GM12873 (cell line): ENCODE results near the gene LRRC8C.

ENCODE experiments used
- CTCF ChIP-seq: IDR thresholded peaks from 2 replicates; pipeline ENCODE4 v1.5.1; 2012; ENCODE audit warnings: low read depth, mild to moderate bottlenecking, moderate library complexity, low read length, control low read depth; ENCODE audit not compliant: insufficient read depth; ENCODE audit errors: missing control alignments

Gene LRRC8C

DNA sequence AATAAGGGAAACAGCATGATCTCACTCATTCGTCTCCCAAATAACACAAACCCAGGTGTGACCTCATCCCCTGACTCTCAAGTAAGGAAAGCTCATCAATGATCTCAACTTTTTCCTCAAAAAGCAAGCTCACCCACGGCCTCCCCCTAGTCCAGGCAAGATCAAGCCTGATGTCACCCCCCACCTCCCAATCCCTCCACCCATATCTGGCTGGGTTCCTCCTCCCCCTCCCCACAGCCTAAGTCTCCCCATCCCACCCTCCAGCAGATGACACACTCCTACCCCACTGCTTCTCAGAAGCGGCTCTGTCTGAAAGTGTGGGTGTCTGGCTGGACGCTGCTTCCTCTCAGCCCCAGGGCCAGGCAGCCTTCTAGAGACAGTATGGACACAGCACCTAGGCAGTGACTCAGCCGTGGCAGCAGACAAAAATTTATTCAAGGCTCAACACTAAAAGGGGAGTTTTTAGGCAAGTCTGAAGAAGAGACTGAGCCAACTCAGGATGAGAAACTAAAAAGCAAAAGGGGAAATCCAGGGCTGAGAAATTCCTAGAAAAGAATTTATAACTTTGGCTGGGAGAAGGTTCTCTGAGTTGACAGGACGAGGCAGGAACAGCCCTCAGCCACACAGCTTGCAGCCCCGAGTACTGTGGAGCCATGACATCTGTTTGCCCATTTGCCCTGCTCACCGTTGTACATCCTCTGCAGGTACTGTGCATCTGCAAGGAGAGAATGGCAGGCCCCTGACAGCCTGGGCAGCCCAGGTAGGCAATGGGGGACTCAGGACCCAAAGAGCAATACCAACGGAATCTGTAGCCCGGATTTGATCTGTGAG is 106.3 kb downstream of the LRRC8C start:
- no peak for TF ChIP-seq CTCF

DNA sequence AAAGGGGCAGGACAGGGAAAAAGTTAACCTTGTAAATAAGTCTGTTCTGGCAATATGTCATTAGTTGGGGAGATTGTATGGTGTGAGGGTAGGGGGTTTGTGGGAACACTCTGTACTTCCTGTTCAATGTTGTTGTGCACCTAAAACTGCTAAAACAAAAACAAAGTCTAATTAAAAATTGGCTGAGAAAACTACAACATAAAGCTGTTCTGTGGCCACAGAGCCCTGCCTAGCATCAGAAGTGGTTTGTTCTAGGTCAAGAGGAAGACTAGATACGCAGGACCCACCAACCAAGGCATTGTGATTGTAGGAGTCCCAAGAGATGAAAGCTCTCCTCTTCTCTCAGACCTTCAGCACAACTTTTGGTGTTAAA is 106.9 kb downstream of the LRRC8C start:
- no peak for TF ChIP-seq CTCF

DNA sequence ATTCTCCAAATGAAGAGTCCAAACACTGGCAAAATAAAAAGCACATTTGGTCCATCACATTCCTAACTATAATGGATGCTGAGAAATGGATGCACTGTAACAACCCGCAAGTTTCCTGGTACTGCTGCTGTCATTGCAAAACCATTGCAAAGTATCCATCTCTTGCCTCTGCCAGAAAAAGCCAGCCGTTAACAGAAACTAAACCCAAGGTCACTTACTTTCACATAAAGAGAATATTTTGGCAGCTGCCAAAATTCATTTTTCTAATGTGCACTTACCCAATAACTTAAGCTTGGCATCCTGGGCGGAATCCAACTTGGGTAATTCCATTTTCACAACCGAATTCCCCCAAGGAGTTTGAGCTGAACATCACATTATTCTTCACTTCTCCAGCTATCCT is 110.9 kb downstream of the LRRC8C start:
- no peak for TF ChIP-seq CTCF

GRCh38 chr1:89746424-89747149 is 113.7 kb downstream of the LRRC8C start:
- no peak for TF ChIP-seq CTCF

DNA sequence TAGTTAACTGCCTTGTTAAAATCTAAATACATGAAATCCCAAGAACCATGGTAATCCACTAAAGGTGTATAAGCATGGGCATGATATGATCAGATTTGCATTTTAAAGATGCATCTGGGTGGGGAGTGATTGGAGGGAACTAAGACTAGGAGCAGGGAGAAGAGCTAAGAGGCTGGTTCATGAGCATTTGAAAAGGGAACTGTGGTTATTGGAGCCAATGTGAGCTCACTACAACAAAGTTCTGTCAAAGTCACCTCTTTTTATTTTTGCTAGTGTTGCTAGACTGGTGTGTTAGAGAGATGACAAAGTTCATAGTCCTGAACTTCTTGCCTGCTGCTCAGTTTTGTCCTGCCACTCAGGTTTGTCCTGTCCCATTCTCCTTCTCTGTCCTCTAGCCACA is 120.8 kb downstream of the LRRC8C start:
- no peak for TF ChIP-seq CTCF

GRCh38 chr1:89754518-89754917 is 121.6 kb downstream of the LRRC8C start:
- no peak for TF ChIP-seq CTCF

GRCh38 chr1:89755591-89755990 is 122.7 kb downstream of the LRRC8C start:
- no peak for TF ChIP-seq CTCF
